ENCODE measurements around the gene OR9K2.
"Not testable (repeated sequence)": the region's sequence is repeated elsewhere in the genome, so short reads cannot be mapped to it uniquely, and the experiment has no call there.

The OR9K2 gene

GRCh38 chr12:55171445-55171844 lies 45.2 kb downstream of the OR9K2 start:
- no peak for TF ChIP-seq CTCF (IDR thresholded peaks at IDR 0.05; ENCODE audit: extremely low read depth, missing control alignments)
- no peak for DNase-seq (ENCODE audit: low spot score)

- not testable (repeated sequence) for DNase-seq (ENCODE audit: low spot score)
Observed at GRCh38 chr12:55171846-55172245, 45.6 kb downstream of the OR9K2 start.

- no peak for DNase-seq (ENCODE audit: low spot score)
- no peak for TF ChIP-seq CTCF (IDR thresholded peaks at IDR 0.05; ENCODE audit: extremely low read depth, missing control alignments)
Observed at GRCh38 chr12:55172686-55173085, 46.5 kb downstream of the OR9K2 start.

- no peak for TF ChIP-seq CTCF (IDR thresholded peaks at IDR 0.05; ENCODE audit: extremely low read depth, missing control alignments)
- no peak for DNase-seq (ENCODE audit: low spot score)
Observed at GRCh38 chr12:55173456-55173855, 47.2 kb downstream of the OR9K2 start.

Measured in GM20000 (cell line).